Esophagus squamous epithelium (tissue), 5 donors: Measurements from ENCODE around the gene GJB6. TPM values are rescaled to one million over a fixed set of nuclear protein-coding genes. Genes with fewer than 3 reads are reported as not detected.

Experiments used
- DNase-seq: peaks from one replicate; lab custom pipeline; 2025; lab: John Stamatoyannopoulos, UW
- H3K27ac ChIP-seq, 4 donors: fragments of 200-600 bp; sonication (generic); one replicate each; pipeline ENCODE4 v1.5.1; 2016 to 2019; ENCODE audit warnings: mild to moderate bottlenecking in 1 of 4
- H3K27me3 ChIP-seq, 4 donors: fragments of 200-600 bp; sonication (generic); 1 replicate in 3 of 4; 2 replicates in 1 of 4; pipeline versions ENCODE4 v1.5.1 to v1.6.0; 2017 to 2021; ENCODE audit warnings: antibody characterized with exemption in 1 of 4
- H3K36me3 ChIP-seq, 3 donors: fragments of 200-600 bp; sonication (generic); one replicate each; pipeline ENCODE4 v1.5.1; 2016 to 2019
- H3K4me1 ChIP-seq, 3 donors: fragments of 200-600 bp; sonication (generic); one replicate each; pipeline ENCODE4 v1.5.1; 2017 to 2019
- H3K4me3 ChIP-seq, 4 donors: fragments of 200-600 bp; sonication (generic); 1 replicate in 3 of 4; 2 replicates in 1 of 4; pipeline ENCODE4 v1.5.1; 2016 to 2019; ENCODE audit warnings: mild to moderate bottlenecking in 2 of 4, moderate library complexity in 1 of 4
- H3K9me3 ChIP-seq, 3 donors: fragments of 200-600 bp; sonication (generic); one replicate each; pipeline ENCODE4 v1.5.1; 2016 to 2019
- CTCF ChIP-seq, 6 experiments: fragments of 450-650 bp in 4 of 6; fragments of 200-600 bp in 2 of 6; sonication (generic) in 2 of 6; IDR thresholded peaks; one replicate each; pipeline ENCODE4 v1.5.1; 2016 to 2019; ENCODE audit warnings: antibody characterized with exemption in 6 of 6, mild to moderate bottlenecking in 4 of 6, moderate library complexity in 4 of 6
- POLR2A ChIP-seq, 4 donors: fragments of 450-650 bp; IDR thresholded peaks; one replicate each; pipeline ENCODE4 v1.6.1; 2017; ENCODE audit warnings: antibody characterized with exemption in 4 of 4, mild to moderate bottlenecking in 4 of 4, moderate library complexity in 3 of 4
- WGBS, 2 donors: methylation state at CpG; one replicate each; pipeline ENCODE4 v1.1.5; 2018; 5-methylcytosine and 5-hydroxymethylcytosine counted together
- intact Hi-C: fragments of 100-400 bp; cut with DNase I; formaldehyde crosslinking; loops from one replicate; pipeline ENCODE4 v1.15.0; 2022
- total RNA-seq, 4 donors: library from RNA; depleted of rRNA; stranded (reverse); fragments of >200 nt; gene quantifications; one replicate each; pipeline ENCODE4 v1.1.0, GENCODE V29; 2016
- donor health status: DM: yes; HTN: yes; CAD: no.

GJB6 gene
- total RNA-seq, 4 donors from 2014 or later, result 147 to 460 (median 386) TPM

- WGBS, 2 donors, result 83 to 93% methylated on average over 5 of the region's 8 CpGs
- Histone ChIP-seq H3K4me1 (peaks cover 1 to 17% (median 8%) of the 10 kb centered on the region in 3 donors), H3K4me3 (no peak overlapping the region), H3K27ac (no peak overlapping the region), H3K36me3 (peaks cover 0 to 57% (median 0%) of the 10 kb centered on the region in 3 donors), H3K27me3 (peaks cover 0 to 27% (median 3%) of the 10 kb centered on the region in 4 donors), H3K9me3 (no peaks in the 10 kb centered on the region)
- DNase-seq, result no peak
- intact Hi-C loops, result no loop called here
- TF ChIP-seq CTCF (IDR thresholded peaks at IDR 0.05), result no peak
- no peak for TF ChIP-seq POLR2A (IDR thresholded peaks at IDR 0.05)
These were observed 4.8 kb downstream of the GJB6 start for GRCh38 chr13:20227288-20227687.

GRCh38 chr13:20222553-20222952 is 9.6 kb downstream of the GJB6 start:
- no peaks in the 10 kb centered on the region for H3K4me1 ChIP-seq
- peaks cover 0 to 60% (median 0%) of the 10 kb centered on the region in 3 donors for H3K36me3 ChIP-seq
- no peak overlapping the region for H3K4me3 ChIP-seq
- DNase-seq, result no peak
- H3K27ac ChIP-seq, result no peak overlapping the region
- TF ChIP-seq CTCF (IDR thresholded peaks at IDR 0.05) (no peak), POLR2A (IDR thresholded peaks at IDR 0.05) (no peak)
- WGBS, 2 donors, result 67 to 77% methylated on average over 5 of the region's 5 CpGs
- peaks cover 0 to 11% (median 0%) of the 10 kb centered on the region in 4 donors for H3K27me3 ChIP-seq
- H3K9me3 ChIP-seq, result no peaks in the 10 kb centered on the region
- intact Hi-C loops, result no loop called here

- DNase-seq, result no peak
- TF ChIP-seq CTCF (IDR thresholded peaks at IDR 0.05), result no peak
- Histone ChIP-seq H3K27me3 (peaks cover 0 to 10% (median 0%) of the 10 kb centered on the region in 4 donors), H3K4me3 (no peak overlapping the region), H3K27ac (no peak overlapping the region), H3K36me3 (peaks cover 0 to 52% (median 0%) of the 10 kb centered on the region in 3 donors), H3K9me3 (no peaks in the 10 kb centered on the region), H3K4me1 (no peaks in the 10 kb centered on the region)
- WGBS, 2 donors, result 66 to 81% methylated on average over 5 to 6 of the region's 6 CpGs
- intact Hi-C loops, result no loop called here
These were observed 10.3 kb downstream of the GJB6 start for GRCh38 chr13:20221772-20222171.

GRCh38 chr13:20219577-20219976 is 12.5 kb downstream of the GJB6 start:
- Histone ChIP-seq H3K36me3 (peaks cover 0 to 30% (median 0%) of the 10 kb centered on the region in 3 donors), H3K9me3 (no peaks in the 10 kb centered on the region), H3K4me3 (no peak overlapping the region), H3K27me3 (peaks cover 0 to 10% (median 0%) of the 10 kb centered on the region in 4 donors), H3K27ac (no peak overlapping the region), H3K4me1 (no peaks in the 10 kb centered on the region)
- no peak for DNase-seq
- intact Hi-C loops, result no loop called here
- TF ChIP-seq CTCF (IDR thresholded peaks at IDR 0.05) (no peak), POLR2A (IDR thresholded peaks at IDR 0.05) (no peak)

GRCh38 chr13:20217168-20217567 is 15.0 kb downstream of the GJB6 start:
- Histone ChIP-seq H3K27me3 (peaks cover 0 to 10% (median 0%) of the 10 kb centered on the region in 4 donors), H3K4me3 (no peak overlapping the region), H3K9me3 (no peaks in the 10 kb centered on the region), H3K4me1 (no peaks in the 10 kb centered on the region), H3K27ac (no peak overlapping the region), H3K36me3 (peaks cover 0 to 8% (median 0%) of the 10 kb centered on the region in 3 donors)
- TF ChIP-seq CTCF (IDR thresholded peaks at IDR 0.05), result no peak
- TF ChIP-seq POLR2A (IDR thresholded peaks at IDR 0.05), result no peak
- 56 to 79% methylated on average over 3 of the region's 3 CpGs for WGBS, 2 donors
- no peak for DNase-seq
- intact Hi-C loops, result no loop called here
